ENCODE data around the gene PKDCC.
"Not testable (repeated sequence)": the region's sequence is repeated elsewhere in the genome, so short reads cannot be mapped to it uniquely, and the experiment has no call there.

PKDCC gene

DNA sequence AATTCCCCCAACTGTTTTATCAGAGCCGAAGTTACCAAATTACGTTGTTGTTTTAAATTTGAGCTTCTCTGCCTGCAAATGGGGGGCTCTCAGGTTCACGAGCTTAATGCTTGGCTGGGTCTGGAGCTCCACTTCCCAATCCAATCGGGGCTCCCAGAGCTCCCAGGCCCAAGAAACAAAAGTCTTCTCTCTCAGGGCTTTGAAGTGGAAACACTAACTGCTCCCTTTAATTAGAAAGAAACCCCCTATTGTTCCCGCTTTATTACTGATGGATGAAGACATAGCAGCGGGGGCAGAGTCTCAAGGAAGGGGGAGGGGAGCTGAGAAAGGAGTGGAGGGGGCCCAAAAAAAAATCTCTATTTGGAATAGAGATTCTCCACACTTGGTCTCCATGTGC is 15.6 kb upstream of the PKDCC start:
- DNase-seq: no peak
- Histone ChIP-seq H3K4me1 (peaks cover 7% of the 10 kb centered on the region; the same call in 1 of the 2 replicates), H3K4me3 (ENCODE audit: low read depth, low read length) (no peak overlapping the region), H3K9me3 (no peaks in the 10 kb centered on the region), H3K36me3 (no peaks in the 10 kb centered on the region), H3K27me3 (no peaks in the 10 kb centered on the region)
- TF ChIP-seq, protein P1, sequence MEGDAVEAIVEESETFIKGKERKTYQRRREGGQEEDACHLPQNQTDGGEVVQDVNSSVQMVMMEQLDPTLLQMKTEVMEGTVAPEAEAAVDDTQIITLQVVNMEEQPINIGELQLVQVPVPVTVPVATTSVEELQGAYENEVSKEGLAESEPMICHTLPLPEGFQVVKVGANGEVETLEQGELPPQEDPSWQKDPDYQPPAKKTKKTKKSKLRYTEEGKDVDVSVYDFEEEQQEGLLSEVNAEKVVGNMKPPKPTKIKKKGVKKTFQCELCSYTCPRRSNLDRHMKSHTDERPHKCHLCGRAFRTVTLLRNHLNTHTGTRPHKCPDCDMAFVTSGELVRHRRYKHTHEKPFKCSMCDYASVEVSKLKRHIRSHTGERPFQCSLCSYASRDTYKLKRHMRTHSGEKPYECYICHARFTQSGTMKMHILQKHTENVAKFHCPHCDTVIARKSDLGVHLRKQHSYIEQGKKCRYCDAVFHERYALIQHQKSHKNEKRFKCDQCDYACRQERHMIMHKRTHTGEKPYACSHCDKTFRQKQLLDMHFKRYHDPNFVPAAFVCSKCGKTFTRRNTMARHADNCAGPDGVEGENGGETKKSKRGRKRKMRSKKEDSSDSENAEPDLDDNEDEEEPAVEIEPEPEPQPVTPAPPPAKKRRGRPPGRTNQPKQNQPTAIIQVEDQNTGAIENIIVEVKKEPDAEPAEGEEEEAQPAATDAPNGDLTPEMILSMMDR (IDR thresholded peaks at IDR 0.05; ENCODE audit: low read depth, low read length): no peak

DNA sequence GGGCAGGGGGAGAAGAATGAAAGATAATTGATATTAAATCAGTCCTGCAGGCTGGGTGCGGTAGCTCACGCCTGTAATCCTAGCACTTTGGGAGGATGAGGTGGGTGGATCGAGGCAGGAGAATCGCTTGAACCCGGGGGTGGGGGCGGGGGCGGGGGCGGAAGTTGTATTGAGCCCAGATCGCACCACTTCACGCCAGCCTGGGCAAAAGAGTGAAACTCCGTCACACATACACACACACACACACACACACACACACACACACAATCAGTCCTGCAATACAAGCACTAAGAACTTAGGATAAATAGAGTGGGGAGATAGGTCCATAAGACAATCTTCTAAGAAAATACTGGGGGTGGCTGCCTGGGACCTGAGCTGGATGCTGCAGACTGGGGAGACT is 15.1 kb upstream of the PKDCC start:
- Histone ChIP-seq H3K4me3 (ENCODE audit: low read depth, low read length) (no peak overlapping the region), H3K36me3 (no peaks in the 10 kb centered on the region), H3K27me3 (no peaks in the 10 kb centered on the region), H3K4me1 (peaks cover 7% of the 10 kb centered on the region; the same call in 1 of the 2 replicates), H3K9me3 (no peaks in the 10 kb centered on the region)
- no peak for DNase-seq
- TF ChIP-seq, protein P1 (IDR thresholded peaks at IDR 0.05; ENCODE audit: low read depth, low read length): no peak

DNA sequence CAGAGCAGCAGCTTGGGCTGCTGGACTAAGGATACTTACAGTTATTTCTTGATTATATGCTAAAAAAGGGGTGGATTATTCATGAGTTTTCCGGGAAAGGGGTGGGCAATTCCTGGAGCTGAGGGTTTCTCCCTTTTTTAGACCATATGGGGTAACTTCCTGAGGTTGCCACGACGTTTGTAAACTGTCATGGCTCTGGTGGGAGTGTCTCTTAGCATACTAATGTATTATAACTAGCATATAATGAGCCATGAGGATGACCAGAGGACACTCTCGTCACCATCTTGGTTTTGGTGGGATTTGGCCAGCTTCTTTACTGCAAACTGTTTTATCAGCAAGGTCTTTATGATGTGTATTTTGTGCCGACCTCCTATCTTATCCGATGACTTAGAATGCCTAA is 13.7 kb upstream of the PKDCC start:
- DNase-seq; H3K4me3 ChIP-seq (ENCODE audit: low read depth, low read length); H3K36me3 ChIP-seq; H3K4me1 ChIP-seq; H3K9me3 ChIP-seq; H3K27me3 ChIP-seq: not testable (repeated sequence)

DNA sequence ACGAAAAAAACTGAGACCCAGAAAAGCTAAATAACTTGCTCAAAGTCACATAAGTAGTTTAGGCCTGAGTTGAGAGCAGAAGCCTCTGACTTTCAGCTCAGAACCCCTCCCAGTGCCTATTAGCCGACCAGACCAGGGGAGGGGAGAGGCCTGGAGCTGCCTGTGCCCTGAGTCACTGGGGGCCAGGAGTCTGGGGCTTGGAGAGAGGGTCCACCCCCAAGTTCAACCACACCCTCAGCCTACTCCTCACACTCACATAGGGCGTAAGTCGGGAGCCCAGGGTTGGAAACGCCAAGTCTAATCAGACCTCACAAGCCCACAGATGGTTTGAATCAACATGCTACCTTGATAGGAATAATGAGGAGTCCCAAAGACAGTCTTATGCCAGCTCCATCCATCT is 12.6 kb upstream of the PKDCC start:
- H3K9me3 ChIP-seq: no peaks in the 10 kb centered on the region
- H3K4me1 ChIP-seq: peaks cover 7% of the 10 kb centered on the region; the same call in 1 of the 2 replicates
- DNase-seq: no peak
- H3K36me3 ChIP-seq: no peaks in the 10 kb centered on the region
- TF ChIP-seq, protein P1 (IDR thresholded peaks at IDR 0.05; ENCODE audit: low read depth, low read length): no peak
- no peaks in the 10 kb centered on the region for H3K27me3 ChIP-seq
- H3K4me3 ChIP-seq (ENCODE audit: low read depth, low read length): no peak overlapping the region

DNA sequence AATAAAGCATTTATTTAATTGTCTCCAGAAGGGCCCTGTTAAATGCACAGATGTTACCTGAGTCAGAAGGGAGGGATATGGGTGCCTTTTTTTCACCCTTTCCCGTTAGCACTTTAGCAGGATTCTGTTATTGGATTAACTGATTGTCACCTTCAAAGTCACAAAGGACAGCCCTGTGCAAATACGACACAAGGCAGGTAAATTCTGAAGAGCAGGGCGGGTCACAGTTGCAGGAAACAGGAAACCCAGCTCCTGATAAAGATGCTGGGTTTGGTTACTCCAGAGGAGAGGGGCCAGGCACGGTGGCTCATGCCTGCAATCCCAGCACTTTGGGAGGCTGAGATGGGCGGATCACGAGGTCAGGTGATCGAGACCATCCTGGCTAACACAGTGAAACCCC is 11.4 kb upstream of the PKDCC start:
- TF ChIP-seq, protein P1 (IDR thresholded peaks at IDR 0.05; ENCODE audit: low read depth, low read length): no peak
- H3K27me3 ChIP-seq: no peaks in the 10 kb centered on the region
- H3K36me3 ChIP-seq: no peaks in the 10 kb centered on the region
- H3K4me3 ChIP-seq (ENCODE audit: low read depth, low read length): no peak overlapping the region
- peaks cover 7% of the 10 kb centered on the region; the same call in 1 of the 2 replicates for H3K4me1 ChIP-seq
- no peak for DNase-seq
- H3K9me3 ChIP-seq: no peaks in the 10 kb centered on the region

DNA sequence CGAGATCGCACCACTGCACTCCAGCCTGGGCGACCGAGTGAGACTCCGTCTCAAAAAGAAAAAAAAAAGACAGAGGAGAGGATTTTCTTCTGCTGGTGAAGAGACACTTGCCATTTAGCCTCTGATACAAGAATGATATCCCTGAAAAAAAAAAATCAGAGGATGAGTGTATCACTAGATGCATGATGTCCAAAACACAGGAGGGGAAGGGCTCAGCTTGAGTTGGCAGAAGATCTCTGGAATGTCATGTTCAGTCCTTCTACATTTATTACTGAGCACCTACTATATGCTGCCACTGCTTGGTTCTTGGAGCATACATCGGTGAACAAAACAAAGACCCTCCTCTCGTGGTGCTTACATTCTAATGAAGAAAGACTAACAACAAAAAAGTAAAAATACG is 10.9 kb upstream of the PKDCC start:
- TF ChIP-seq, protein P1 (IDR thresholded peaks at IDR 0.05; ENCODE audit: low read depth, low read length): no peak
- no peak overlapping the region for H3K4me3 ChIP-seq (ENCODE audit: low read depth, low read length)
- no peaks in the 10 kb centered on the region for H3K36me3 ChIP-seq

More for the DNA sequence above, 10.9 kb upstream of the PKDCC start:
- no peaks in the 10 kb centered on the region for H3K27me3 ChIP-seq
- H3K4me1 ChIP-seq: peaks cover 7% of the 10 kb centered on the region; the same call in 1 of the 2 replicates
- no peaks in the 10 kb centered on the region for H3K9me3 ChIP-seq
- no peak for DNase-seq

Data from BE2C (cell line).